HG03060 (cell line): Measurements from ENCODE around the gene UGT2B28.
"Not testable (repeated sequence)": the region's sequence is repeated elsewhere in the genome, so short reads cannot be mapped to it uniquely, and the experiment has no call there.

ENCODE experiments used
- ATAC-seq: cut with Tn5 transposase; IDR thresholded peaks from one replicate; pipeline ENCODE4 v1.9.1; 2021; ENCODE audit warnings: low read depth, moderate number of reproducible peaks; ENCODE audit not compliant: unreplicated experiment

Gene UGT2B28

DNA sequence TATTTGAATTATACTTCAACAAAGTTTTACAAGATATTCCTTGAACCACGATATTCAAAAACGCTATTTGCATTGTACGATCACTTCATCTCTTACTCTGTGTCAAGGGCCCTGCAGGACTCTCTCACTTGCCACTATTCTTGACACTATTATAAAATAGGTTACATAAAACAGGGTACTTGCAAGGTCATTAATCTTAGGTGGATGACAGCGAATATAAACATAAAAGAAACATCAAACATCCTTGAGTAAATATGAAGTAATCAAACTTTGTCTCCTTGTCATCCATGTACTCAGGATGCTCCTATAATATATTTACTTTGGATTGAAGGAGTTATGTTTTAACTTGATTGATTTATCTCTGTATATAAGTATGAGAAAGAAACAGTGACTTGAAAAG is at the start of gene UGT2B28:
Gene UGT2B28, plus strand, starts transcription at position 395 of the 400 bp plus-strand sequence. CDS start 26 bp downstream, outside the sequence.
- not testable (repeated sequence) for ATAC-seq

DNA sequence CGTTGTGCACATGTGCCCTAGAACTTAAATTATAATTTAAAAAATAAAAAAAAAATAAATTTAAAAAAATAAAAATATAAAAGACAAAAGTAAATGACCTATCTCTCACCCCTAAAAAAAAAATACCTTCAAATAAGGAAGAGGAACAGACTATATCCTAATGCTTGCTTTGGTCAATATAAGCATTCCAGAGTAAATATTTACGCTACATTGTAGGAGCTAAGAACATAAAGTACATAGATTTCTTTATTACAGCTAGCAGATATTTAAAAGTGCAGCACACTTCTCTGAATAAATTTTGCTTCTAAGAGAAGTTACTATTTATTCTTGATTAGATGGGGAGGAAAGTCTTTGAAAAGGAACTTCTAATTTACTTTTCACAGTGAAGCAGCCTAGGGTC is 41.2 kb upstream of the UGT2B28 start:
- ATAC-seq, result no peak

- ATAC-seq, result no peak
Observed at GRCh38 chr4:69239557-69240168, 40.6 kb upstream of the UGT2B28 start.

DNA sequence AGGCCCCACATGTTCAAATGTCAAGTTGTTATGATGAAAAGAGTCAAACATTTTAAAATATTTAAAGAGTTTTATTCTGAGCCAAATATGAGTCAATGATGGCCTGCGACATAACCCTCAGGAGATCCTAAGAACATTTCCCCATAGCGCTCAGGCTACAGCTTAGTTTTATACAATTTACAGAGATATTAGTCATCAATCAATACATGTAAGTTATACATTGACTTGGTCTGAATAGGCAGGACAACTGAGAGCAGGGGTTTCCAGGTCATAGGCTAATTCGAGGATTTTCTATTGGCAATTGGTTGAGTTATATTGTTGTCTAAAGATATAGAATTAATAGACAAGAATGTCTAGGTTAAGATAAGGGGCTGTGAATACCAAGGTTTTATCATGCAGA is 39.5 kb upstream of the UGT2B28 start:
- ATAC-seq, result not testable (repeated sequence)

DNA sequence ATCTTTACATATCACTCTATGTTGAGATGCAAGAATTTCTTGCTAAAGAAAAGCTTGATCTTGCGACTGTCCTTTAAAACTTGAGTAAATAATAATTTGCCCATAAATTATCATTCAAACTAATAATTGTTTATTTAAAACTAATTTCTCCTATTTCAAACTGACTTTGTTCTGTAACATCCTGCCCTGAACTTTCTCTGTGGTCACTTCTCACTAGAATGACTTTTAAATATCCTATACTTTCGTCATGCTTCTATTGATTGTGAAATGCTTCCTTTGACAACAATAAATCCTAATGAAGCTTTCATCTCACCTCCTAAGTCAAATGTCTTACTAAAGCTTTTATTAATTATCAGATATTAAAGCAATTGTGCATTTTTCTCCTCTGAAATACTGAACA is 38.5 kb upstream of the UGT2B28 start:
- ATAC-seq, result not testable (repeated sequence)

GRCh38 chr4:69242562-69243240 is 37.6 kb upstream of the UGT2B28 start:
- not testable (repeated sequence) for ATAC-seq

- ATAC-seq, result not testable (repeated sequence)
Observed at GRCh38 chr4:69250884-69251283, 29.4 kb upstream of the UGT2B28 start.

DNA sequence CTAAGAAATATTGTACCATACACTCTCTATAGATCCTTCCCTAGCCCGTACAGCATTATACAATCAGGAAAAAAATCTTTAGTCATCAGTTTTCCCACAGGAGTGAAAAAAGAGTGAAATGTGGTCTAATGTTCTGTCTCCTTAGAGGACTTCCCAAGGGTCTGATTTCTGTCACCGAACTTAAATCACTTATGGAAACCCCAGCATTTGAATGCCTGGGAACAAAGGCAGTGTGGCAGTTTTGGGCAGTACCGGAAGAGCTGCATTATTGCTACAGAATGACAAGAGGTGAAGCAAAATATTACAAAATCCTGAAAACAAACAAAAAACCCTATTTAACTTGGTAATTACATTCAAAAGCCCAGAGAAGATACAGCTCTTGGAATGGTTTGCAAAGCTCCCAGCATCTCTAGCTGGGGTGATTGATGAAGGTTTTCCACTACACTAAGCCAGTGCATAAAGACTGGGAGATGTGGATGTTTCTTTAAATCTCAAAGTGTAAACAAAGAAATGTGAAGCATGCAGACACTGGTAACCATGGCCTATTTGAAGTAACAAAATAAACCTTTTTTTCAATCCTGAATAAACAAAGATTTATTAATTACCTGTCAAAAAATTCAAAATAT is 27.0 kb upstream of the UGT2B28 start:
- ATAC-seq, result not testable (repeated sequence)

- not testable (repeated sequence) for ATAC-seq
Observed at GRCh38 chr4:69268612-69269011, 11.7 kb upstream of the UGT2B28 start.

- not testable (repeated sequence) for ATAC-seq
Observed at GRCh38 chr4:69296356-69296755, 16.1 kb downstream of the UGT2B28 start.

- not testable (repeated sequence) for ATAC-seq
Observed at GRCh38 chr4:69308426-69309033, 28.3 kb downstream of the UGT2B28 start.

- ATAC-seq, result not testable (repeated sequence)
Observed at GRCh38 chr4:69309549-69310076, 29.3 kb downstream of the UGT2B28 start.

- not testable (repeated sequence) for ATAC-seq
Observed at GRCh38 chr4:69310262-69310661, 30.0 kb downstream of the UGT2B28 start.

DNA sequence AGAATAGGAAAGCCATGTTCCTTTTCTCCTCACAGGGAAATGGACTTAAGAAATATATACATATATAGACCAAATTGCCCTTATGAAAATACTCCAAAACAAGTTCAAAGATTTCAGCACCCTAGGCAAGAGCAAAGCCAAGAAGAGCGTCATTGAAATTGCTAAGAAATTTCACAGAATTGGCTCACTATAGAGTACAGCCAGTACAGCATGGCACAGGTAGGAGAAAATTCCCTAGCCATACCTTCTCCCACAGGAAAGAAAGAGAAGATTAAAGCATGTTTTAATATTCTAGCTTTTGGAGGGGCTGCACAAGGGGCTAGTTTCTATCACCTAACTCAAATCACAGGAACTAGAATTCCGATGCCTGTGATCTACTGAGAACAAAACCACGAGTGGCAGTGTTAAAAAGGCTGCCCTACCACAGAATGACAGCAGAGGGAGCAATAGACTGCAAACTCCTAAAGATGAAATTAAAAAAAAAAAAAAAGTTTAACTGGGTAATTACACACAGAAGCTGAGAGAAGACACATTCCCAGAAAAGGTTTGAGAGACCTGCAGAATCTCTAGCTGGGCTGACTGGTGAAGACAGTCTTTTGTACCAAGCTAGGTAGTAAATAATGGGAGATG is 37.5 kb downstream of the UGT2B28 start:
- not testable (repeated sequence) for ATAC-seq

GRCh38 chr4:69321153-69321729 is 41.0 kb downstream of the UGT2B28 start:
- no peak for ATAC-seq

DNA sequence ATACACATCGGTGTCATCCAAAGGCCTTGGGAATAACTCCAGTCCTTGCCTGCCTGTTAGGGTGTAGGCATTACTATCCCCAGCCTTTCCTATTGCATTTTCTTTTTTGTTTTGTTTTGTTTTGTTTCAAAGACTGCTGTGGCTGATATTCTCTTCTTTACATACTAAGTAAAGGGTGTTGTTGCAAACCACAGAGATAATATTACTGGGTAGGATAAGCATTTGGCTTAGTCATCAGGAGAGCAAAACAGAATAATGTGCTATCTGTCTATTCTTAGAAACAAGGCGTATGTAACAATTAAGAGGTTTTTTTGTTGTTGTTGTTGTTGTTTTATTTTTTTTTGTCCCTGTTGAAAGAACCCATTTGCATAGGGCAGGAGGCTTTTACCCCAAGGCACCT is 41.8 kb downstream of the UGT2B28 start:
- no peak for ATAC-seq

GRCh38 chr4:69323284-69323683 is 43.0 kb downstream of the UGT2B28 start:
- no peak for ATAC-seq

DNA sequence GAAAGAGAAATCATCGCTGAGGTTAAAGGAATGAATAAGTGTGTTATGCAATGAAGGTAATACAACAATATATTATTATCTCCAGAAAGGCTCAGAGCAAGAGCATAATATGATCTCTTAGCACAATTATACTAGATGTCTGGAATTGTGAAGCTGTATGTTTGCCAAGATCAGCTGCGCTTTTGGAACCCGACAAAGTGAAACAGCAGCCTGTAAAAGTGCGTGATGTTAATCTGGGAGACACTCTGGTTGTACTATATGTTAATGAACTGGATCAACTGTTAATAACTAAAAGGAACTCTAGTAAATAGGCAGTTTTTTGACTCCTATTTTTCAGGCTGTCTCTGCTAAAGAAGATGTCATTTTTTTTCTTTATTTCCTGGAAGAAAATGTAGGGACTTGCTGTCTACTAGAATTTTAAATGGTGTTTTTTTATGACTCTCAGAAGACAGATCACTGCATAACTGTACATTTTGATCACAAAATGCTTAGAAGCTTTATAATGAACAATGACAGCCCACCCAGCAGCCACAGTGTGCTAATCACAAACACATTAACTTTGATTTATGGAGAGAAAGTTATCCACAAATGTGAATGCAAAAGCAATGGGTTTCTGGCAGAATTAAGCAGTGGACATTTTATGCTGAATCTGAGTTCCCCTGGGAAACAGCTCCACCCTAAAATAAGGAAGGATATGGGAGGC is 50.2 kb downstream of the UGT2B28 start:
- ATAC-seq, result no peak

GRCh38 chr4:69331304-69331703 is 51.0 kb downstream of the UGT2B28 start:
- not testable (repeated sequence) for ATAC-seq
